GM21367 (cell line): ENCODE results near the gene FMO2.

Source experiments
- ATAC-seq: cut with Tn5 transposase; IDR thresholded peaks from one replicate; pipeline ENCODE4 v1.9.1; 2021; ENCODE audit not compliant: unreplicated experiment

FMO2 gene, protein sequence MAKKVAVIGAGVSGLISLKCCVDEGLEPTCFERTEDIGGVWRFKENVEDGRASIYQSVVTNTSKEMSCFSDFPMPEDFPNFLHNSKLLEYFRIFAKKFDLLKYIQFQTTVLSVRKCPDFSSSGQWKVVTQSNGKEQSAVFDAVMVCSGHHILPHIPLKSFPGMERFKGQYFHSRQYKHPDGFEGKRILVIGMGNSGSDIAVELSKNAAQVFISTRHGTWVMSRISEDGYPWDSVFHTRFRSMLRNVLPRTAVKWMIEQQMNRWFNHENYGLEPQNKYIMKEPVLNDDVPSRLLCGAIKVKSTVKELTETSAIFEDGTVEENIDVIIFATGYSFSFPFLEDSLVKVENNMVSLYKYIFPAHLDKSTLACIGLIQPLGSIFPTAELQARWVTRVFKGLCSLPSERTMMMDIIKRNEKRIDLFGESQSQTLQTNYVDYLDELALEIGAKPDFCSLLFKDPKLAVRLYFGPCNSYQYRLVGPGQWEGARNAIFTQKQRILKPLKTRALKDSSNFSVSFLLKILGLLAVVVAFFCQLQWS

GRCh38 chr1:171185091-171185490, at the start of gene FMO2:
TSS of gene FMO2 (plus strand) at chr1:171185300. CDS start at chr1:171185714, 414 bp downstream.
- ATAC-seq: no peak

GRCh38 chr1:171137580-171137979, 47.5 kb upstream of the FMO2 start:
- ATAC-seq: no peak

DNA sequence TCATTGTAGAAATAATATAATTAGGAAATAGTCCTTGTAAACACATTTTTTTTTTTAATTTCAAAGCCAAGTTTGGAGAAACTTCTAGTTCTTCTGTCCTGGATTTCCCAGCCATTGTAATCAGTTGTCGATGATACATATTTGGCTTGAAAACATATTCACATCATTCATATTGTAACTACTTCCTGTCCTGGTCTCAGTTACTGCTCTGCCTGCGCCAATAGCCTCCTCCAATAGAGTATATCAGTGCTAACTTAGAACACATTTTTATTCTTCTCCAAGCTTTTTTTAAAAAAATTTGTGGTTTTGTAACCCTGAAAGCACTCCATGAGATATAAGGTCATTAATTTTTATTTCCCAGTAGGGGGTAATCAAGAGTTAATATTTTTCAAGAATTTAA, 46.1 kb upstream of the FMO2 start:
- no peak for ATAC-seq

DNA sequence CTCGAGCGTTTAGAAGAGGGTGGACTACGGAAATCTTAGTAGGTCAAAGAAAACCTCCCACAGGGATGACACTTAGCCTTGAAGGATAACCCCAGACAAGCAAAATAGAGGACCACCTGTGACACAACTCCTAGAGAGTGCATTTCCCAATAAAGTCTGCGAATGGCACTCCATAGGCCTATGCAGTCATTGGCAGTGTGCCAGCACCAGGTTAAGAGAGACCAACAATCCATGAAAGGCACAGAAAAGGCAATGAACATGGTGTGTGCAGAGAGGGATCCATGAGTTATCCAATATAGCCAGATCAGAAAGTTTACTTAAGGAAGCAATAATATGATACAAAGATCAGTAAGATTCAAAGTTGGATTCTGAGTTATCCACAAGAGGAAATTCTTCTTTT, 45.2 kb upstream of the FMO2 start:
- ATAC-seq: no peak

GRCh38 chr1:171140401-171140800, 44.7 kb upstream of the FMO2 start:
- no peak for ATAC-seq

GRCh38 chr1:171140956-171141687, 44.0 kb upstream of the FMO2 start:
- no peak for ATAC-seq

DNA sequence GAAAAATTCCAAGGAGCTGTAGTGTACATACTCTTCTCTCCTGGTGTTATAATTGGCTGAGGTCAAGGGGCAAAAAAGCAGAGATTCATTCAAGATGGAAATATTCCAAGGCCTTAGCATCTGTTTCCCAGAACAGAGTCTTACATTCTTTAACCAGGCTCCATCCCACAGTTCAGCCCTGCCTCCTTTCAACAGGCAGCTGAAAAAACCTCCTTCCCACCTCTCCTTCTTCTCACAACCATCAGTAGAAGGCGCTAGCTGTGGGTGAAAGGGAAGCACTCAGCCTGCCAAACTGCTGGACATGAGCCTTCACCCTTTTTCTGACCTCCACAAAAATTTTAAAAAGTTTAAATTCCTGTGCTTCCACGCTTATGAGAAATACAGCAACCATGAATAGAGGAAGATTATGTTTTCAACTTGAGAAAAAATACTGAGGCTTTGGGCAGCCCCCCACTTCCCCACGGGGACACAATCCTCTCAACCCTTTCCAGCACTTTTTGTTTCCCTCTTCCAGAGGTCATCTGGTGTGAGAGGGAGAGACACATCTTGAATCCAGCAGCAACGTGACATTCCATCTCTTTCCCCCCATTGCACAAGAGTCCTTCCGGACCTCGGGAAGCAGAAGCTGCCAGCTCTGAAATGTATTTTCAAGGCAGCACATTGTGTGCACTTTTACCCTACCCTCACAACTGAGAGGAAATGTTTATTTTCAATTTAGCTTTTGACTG, 43.2 kb upstream of the FMO2 start:
- no peak for ATAC-seq

DNA sequence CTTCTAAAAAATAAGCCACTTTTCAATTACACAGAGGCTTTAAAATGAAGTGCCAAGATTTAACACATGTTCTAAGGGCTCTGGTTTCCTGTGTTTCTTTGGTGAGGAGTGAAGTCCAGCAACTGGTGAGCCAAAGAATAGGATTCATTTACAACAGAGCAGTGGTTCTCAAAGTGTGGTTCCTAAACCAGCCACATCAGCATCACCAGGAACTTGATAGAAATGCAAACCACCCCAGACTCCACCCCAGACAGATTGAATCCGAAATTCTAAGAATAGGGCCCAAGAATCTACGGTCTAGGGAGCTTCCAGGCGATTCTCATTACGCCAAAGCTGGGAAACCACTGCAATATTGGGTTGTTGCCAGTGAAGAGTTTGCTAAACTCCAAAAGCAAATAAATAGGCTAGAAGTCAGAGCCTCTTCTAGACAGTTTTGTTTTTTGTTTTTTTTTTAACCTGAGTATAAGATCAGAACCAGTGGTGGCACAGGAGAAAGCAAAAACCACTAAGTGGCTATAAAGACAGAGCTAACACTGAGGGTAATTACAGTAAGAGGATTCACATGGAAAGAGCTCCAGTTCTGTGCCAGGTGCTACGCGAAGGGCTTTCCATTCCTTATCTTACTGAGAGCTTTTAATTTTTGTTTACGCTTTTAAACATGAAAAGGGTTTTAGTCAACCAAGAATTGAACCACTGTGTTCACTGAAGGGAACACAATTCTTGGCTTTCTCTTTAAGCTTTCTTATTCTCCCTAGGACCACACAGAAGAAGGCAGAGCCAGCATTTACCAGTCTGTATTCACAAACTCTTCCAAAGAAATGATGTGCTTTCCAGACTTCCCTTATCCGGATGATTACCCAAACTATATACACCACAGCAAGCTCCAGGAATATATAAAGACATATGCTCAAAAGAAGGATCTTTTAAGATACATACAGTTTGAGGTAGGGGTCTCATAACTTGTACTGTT, 42.4 kb upstream of the FMO2 start:
- no peak for ATAC-seq

DNA sequence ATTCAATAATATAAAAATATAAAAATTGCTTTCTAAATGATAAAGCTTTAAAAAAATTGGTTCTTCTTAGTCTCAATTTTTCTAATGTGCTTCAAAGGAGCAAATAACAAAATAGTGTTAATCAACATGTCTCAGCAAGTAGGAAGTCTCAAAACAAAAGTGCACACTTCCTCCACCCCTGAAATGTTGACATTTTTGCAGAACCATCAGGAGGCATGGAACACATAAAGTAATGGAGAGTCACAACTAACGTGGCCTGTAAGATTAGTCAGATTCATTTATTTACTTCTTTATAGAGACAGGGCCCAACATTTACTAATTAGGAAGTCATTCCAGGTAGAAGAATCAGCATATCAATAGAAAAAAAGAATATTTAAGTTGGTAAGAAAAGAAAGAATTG, 34.9 kb upstream of the FMO2 start:
- no peak for ATAC-seq

DNA sequence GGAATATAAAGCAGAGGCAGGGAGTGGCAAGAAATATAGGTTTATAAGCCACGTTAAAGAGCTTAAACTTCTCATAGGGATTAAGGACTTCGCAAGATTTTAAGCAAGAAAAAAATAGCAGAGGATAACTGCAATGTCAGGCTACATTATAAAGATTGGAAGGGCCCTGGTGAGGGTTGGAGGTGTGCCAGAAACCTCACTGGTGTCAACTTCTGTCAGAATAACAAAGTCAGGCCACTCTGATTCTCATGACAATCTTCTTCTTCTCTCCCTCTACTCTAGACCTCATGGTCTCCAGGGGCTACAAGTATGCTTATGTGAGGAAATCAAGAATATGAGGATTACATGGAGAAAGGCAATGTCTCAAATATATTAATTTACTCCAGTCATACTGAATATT, 32.6 kb upstream of the FMO2 start:
- ATAC-seq: no peak

GRCh38 chr1:171155484-171155883, 29.6 kb upstream of the FMO2 start:
- no peak for ATAC-seq

GRCh38 chr1:171158096-171158495, 27.0 kb upstream of the FMO2 start:
- no peak for ATAC-seq

DNA sequence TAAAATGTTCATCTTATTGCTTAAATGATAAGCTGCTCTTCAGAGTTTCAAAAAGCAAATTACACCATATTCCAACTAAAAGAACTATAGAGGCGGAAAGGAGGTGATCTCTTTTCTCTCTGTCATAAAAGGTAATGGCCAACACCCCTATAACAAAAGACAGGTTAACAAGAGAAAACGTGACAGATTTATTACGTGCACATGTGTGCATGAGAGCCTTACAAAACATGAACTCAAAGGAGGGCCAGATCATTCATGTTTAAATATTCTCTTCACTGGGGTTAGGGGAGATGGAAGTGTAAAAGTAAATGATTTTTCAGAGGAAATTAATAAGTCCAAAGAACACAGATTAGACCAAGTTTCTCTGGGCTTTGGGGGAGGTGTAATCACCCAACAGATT, 26.5 kb upstream of the FMO2 start:
- no peak for ATAC-seq

DNA sequence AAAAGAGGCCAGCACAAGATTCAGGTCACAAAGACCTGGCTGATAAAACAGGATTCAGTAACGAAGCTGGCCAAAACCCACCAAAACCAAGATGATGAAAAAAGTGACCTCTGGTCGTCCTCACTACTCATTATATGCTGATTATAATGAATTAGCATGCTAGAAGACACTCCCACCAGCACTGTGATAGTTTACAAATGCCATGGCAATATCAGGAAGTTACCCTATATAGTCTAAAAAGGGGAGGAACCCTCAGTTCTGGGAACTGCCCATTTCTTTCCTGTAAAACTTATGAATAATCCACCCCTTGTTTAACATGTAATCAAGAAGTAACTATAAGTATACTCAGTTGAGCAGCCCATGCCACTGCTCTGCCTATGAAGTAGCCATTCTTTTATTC, 26.0 kb upstream of the FMO2 start:
- ATAC-seq: no peak

GRCh38 chr1:171160211-171160610, 24.9 kb upstream of the FMO2 start:
- no peak for ATAC-seq

DNA sequence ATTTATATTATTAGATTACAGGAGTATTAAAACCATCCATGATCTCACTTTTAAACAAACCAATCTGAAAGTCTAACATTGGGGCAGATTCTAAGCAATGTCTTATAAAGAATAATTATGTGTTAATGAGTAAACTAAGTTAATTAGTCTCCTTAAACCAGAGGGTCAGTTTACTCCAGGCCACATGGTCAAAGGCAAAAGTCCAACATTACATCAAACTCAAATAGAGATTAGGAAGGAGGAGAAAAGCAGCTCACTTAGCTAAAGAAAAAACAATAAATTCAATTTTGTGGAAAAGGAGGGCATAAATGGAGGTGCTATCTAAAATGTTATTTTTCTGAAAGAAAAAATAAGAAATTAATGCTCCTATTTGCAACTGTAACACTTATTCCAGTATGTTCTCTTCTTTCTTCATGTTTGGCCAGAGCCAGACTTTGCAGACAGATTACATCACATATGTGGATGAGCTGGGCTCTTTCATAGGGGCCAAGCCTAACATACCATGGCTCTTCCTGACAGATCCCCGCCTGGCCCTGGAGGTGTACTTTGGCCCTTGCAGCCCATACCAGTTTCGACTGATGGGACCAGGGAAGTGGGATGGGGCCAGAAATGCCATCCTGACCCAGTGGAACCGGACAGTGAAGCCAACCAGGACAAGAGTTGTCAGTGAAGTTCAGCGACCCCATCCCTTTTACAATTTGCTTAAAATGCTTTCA, 24.3 kb upstream of the FMO2 start:
- ATAC-seq: no peak

- no peak for ATAC-seq
Measured at GRCh38 chr1:171161431-171161830, 23.7 kb upstream of the FMO2 start.

- no peak for ATAC-seq
Measured at GRCh38 chr1:171166361-171166760, 18.7 kb upstream of the FMO2 start.

DNA sequence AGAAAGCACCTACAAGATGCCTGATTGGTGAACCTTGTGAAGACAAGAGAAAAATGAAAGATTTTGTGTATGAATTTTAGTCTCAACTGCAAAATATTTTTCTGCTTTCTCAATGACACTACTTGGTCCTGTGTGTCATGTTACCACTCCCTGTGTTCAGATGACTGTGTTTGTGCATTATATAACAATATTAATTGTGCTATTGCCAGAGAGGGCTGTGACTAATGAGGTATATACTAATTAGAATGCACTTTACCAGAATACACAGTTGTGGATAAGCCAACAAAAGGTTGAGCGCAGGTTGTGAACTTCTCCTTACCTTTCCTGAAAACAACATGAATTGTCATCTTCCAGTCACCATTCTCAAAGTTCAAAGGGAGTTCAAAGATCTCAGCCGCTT, 17.3 kb upstream of the FMO2 start:
- no peak for ATAC-seq

GRCh38 chr1:171172471-171172870, 12.6 kb upstream of the FMO2 start:
- ATAC-seq: no peak
